ENCODE measurements around the gene CCDC106.

CCDC106 gene

DNA sequence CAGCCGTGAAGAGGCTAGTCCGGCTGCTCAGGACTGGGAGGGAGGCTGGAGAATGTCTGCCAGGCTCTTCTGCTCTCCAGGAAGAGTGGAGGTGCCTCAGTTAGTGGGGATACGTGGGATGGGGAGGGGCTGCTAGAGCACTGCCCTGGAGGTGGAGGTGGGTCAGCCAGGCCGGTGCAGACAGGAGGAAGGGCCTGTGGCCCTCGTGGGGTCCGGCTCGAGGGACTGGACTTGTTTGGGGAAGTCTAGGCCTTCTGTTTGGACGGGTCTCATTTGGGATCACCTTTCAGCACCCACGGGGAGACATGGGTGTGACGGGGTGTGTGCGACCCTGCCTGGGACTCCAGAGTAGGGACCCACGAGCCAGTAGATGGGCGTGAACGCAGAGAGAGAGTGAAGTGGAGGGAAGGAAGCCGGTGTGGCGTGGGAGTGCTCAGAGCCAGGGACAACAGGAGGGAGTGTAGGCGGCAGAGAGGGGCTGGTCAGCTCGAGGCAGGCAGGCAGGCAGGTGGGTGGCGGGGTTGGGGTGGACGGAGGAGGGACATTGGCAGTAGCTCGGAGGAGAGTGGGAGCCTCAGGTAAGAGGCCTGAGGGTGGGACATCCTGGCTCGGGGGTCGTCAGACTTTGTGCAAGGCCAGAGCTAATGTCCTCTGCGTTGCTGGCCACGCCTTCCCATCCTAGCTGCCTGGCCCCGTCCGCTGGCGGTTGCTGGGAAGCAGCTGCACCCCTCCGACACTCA is 38.5 kb downstream of the CCDC106 start:
- no peak for DNase-seq

DNA sequence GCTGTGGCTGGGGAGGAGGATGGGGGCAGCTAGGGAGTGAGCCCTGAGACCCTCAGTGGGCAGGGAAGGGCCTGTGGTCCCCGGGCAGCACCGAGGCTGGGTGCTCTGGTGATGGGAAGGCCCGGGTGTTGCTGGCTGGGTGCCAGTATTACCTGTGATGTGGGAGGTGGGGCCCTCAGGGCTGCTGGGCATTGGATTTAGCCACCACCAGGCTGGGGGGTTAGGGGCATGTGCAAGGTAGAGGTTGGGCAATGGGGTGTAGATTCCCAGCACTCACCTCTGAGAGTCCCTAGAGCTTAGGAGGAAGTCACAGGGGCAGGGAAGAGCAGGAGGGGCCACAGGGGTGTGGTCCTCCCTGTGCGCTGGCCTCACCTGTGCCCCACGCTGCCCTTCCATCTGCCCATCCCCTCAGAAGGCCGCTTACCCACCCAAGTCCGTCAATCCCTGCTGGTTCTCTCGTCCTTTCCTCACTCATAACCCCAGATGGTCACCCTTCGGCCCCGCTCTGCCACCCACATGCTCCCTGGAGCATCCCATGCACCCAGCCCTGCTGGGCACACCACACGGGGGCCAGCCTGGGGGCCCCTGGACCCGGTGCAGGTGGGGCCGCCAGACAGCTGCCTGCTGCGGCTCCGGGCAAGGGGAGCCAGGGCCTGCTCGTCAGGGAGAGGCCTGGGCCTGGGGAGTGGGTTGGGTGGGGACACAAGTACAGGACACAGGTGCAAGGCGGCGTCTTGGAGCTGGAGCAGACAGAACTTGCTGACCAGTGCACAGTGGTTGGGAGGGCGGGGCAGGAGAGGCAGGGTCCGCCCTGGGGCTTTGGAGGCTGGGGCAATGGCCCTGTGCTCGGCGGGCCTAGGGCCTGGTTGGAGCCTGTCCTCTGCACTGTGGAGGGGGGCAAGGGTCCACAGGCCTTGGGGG is 39.5 kb downstream of the CCDC106 start:
- DNase-seq, result no peak

DNA sequence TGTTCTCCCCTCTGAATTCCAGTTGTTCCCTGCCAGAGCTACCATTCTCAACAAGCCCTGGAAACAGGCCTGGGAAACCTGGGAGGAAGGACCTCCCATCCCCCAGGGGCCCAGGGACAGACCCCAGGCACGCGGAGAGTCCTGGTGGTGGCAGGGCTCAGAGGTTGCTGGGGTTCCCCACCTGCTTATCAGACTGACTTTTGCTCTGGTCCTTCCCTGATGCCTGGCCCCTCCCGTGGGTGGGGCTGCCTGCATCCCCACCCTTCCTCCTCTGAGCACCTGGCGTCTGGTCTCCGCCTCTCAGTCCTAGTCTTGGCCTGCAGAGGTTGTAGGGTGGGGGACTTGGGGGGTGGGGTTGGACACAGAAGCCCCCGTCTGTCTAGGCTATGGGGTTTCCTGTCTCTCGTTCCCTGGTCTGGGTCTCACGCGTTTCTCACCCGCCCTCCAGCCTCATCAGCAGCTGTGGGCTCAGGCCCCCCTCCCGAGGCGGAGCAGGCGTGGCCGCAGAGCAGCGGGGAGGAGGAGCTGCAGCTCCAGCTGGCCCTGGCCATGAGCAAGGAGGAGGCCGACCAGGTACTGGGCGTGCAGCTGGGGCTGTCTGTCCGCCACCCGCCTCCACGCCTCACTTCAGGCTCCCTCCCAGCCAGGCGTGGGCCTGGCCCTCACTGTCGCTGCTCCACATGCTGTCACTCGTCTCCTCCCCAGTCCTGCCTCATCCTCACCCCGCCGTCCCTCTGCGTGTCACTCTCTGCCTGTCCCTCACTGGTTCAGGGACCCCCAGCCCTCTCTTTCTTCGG is 40.6 kb downstream of the CCDC106 start:
- DNase-seq, result no peak

DNA sequence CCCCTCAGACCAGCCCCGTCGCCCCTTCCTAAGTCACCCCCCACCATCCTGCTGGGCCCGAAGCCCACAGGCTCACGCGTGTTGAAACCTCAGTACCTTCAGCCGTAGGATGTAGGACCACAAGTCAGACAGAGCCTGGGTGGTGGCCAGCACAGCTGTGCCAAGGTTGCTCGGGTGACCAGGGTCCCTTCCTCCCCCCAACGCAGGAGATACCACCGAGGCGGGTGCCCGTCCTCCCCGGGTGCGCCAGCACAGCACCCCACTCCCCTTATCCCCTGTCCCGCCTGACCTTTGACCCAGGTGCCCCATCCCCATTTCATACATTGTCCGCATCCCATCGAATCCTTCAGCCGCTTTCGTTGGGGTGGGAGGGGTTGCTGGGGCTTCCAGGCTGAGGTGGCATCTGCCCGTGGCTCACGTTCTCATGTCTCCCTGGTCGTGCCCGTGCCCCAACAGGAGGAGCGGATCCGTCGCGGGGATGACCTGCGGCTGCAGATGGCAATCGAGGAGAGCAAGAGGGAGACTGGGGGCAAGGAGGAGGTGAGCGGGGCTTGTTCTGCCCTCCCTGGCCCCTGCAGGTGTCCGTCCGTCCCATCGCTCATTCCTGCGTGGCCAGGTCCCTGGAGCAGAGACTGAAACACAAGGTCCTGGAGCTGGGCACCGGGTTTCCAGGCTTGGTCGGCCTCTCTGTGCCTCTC is 41.5 kb downstream of the CCDC106 start:
- no peak for DNase-seq

DNA sequence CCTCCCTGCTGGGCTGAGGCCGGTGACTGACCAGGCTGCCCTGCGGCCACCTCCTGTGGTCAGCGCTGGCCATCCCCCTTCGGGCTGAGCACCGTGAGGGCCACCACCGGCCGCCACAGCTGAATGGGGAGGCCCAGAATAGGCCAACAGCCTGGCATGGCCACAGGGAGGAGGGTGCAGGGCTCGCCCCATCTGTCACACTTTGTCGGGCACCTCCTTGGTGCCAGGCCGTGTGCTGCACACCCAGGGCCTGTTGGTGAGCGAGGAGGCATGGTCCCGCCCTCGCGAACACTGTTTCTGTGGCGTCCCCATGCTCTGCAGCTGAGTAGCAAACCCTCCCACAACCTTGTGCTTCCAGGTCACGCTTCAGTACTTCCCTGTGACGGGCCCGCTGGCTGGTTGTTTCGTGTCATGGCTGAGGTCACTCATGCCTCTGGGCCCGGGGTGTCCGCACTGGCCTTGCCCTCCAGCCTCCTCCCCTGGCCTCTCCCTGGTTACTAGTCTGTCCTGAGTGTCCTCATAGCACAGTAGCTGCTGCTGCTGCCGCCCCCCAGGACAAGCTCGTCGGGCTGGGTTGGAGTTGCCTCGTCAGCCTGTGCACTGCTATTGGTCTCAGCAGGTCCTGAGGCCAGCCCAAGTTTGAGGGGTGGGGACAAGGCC is 42.2 kb downstream of the CCDC106 start:
- DNase-seq, result no peak

DNA sequence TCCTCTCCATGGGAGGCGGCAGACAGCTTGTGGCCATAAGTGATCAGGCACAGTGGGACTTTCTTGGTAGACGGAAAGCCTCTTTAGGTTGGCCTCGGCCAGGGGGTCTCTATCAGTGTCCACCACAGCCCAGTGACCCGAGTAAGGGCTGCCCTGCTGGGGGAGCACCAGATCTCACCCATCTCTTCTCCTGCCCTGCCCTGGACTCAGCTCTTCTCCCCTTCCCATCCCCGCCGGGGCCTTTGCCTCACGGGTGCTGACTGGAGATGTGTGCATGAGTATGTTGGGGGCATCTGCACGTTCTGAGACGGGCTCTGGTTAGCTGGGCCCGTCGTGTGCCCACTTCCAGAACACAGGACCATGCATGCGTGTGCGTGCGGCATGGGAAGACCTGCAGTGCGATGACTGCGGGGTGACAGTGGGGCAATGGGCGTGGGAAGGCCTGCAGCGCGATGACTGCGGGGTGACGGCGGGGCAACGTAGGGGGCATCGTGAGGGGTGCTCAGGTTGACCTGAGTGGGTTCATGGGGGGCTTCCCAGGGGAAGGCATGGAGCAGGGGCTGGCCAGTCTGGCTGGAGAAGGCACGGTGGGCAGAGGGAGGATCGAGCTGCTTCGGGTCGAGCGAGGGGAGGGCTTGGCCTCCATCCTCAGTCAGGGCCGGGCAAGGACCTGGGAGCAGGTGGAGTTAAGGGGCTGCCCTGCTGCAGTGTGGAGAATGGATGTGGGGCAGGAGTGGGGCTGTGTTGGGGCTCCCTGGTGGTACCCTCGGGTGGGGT is 42.9 kb downstream of the CCDC106 start:
- no peak for DNase-seq

DNA sequence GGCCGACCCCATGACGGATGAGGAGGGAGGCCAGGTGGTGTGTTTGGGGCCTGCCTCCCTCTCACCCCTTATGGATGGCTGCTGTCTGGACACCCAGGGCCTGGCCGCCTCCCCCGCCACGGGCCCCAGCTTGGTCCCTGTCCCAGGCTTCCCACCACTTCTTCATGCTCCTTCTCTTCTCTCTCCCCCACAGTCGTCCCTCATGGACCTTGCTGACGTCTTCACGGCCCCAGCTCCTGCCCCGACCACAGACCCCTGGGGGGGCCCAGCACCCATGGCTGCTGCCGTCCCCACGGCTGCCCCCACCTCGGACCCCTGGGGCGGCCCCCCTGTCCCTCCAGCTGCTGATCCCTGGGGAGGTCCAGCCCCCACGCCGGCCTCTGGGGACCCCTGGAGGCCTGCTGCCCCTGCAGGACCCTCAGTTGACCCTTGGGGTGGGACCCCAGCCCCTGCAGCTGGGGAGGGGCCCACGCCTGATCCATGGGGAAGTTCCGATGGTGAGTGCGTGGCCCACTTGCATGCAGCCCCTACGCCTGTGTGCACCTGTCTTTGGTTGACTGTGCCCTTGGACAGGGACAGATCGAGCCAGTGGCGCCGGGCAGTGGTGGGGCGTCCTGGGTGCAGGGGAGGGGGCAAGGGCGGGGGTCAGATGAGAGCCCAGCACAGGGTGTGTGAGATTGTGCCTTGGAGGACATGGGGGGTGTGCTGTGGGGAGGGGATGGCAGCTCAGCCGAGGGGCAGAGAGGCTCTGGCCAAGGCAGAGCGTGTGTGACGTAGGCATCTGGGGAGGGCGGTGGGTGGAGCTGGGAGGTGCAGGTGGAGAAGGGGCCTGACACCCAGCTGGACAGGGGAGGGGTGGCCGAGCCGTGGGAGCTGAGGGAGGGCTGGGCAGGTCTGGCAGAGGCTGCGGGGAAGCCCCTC is 43.8 kb downstream of the CCDC106 start:
- no peak for DNase-seq

DNA sequence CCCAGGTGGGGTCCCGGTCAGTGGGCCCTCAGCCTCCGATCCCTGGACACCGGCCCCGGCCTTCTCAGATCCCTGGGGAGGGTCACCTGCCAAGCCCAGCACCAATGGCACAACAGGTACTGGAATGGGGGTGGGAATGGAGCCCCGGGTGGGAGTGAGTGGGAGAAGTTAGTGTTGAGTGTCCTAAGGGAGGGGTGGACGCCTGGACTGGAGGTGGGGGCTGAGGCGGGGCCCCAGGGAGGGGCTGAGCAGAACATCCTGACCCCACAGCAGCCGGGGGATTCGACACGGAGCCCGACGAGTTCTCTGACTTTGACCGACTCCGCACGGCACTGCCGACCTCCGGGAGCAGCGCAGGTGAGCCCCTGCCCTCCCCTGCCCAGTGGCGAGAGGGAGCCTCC is 44.7 kb downstream of the CCDC106 start:
- no peak for DNase-seq

DNA sequence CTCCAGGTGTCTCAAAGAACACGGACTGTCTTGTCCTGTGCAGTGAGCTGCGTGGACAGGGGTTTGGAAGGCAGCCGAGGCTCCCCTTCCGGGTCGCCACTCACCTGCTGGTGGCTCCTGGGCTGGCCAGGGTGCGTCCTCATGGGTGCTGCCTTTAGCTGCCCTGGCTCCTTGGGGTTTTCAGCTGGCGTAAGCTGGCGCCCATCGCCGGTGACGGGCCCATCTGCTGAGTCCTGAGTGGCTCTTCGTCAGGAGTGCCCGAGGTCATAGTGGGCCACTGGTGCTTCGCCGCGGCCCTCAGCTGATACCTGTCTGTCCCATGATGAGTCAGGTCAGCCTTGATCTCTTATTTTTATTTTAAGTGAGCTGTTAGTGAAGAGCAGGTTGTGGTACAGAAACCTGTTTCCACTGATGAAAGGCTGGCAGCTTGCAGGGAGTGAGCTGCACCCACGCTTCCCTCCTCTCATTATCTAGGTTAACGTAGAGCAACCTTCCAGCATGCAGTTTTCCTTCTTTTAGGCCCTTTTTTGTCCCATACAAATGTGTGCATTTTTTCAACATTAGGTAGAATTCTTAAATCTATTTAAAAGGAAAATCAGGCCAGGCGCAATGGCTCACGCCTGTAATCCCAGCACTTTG is 45.4 kb downstream of the CCDC106 start:
- no peak for DNase-seq

DNA sequence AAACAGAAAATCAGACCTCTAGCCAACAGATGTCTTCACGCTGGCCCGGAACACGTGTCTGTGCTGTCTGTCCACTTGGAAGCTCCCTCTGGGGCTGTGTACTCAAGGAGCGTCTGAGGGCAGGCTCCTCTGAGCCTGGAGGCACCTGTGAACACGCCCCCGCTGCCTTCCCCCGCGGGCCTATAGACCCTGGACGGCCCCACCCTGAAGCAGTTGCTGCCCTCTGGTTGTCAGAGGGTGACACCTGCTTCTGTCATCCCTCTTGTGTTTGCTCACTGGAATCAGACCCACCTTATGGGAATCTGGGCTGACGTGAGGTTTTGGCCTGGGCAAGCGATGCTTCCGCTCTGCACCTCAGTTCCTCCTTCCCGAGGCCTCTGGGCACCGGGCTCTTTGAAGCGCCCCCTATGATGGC is 46.2 kb downstream of the CCDC106 start:
- no peak for DNase-seq

DNA sequence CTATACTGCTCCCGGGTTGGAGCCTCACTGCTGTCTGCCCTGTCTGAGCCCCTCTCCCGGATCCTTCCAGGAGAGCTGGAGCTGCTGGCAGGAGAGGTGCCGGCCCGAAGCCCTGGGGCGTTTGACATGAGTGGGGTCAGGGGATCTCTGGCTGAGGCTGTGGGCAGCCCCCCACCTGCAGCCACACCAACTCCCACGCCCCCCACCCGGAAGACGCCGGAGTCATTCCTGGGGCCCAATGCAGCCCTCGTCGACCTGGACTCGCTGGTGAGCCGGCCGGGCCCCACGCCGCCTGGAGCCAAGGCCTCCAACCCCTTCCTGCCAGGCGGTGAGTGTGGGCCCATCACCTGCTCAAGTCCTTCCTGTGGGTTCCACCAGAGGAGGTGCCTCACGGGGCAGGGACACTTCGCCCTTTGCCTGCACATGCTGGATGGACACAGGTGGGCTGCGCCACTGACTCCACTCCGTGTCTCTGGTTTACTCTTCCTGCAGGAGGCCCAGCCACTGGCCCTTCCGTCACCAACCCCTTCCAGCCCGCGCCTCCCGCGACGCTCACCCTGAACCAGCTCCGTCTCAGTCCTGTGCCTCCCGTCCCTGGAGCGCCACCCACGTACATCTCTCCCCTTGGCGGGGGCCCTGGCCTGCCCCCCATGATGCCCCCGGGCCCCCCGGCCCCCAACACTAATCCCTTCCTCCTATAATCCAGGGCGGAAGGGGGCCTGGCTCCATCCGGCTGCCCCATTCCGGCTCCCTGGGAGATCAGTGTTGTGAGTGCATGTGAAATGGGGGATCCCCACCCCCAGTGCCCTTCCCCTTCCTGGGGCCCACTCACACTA is 46.9 kb downstream of the CCDC106 start:
- no peak for DNase-seq

DNA sequence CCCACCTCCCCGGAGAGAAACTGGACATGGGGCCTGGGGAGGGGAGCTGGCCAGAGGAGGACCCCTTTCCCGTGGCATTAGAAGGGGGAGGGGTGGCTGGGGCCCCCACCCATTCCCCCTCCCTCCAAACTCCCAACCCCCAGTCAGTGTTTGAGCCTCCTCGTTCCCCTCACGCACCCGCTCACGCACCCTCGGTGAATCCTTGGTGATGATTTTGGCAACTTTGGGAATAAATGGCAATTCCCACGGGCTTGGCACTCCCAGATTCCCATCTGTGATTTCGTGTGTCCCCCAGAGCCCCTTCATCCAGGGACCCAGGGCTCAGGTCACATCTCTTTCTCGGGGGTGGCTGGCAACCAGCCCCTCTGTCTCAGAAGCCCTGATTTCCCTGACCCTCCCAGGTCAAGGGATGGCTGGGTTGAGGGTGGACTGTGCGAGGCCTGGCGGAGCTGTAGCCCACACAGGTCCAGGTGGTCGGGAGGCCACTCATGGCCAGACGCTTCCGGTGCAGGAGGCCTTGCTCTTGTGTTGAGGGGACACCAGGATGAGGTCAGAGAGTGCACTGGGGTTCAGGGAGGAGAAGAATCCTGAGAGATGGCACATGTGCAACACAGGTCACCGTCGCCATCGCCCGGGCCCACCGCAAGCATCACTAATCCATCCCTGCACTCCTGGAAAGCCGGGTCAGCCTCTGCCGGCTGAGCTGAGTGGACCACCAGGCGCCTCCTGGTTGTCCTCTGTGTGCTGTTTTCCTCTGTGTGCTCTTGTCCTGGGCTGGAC is 47.7 kb downstream of the CCDC106 start:
- DNase-seq, result no peak

DNA sequence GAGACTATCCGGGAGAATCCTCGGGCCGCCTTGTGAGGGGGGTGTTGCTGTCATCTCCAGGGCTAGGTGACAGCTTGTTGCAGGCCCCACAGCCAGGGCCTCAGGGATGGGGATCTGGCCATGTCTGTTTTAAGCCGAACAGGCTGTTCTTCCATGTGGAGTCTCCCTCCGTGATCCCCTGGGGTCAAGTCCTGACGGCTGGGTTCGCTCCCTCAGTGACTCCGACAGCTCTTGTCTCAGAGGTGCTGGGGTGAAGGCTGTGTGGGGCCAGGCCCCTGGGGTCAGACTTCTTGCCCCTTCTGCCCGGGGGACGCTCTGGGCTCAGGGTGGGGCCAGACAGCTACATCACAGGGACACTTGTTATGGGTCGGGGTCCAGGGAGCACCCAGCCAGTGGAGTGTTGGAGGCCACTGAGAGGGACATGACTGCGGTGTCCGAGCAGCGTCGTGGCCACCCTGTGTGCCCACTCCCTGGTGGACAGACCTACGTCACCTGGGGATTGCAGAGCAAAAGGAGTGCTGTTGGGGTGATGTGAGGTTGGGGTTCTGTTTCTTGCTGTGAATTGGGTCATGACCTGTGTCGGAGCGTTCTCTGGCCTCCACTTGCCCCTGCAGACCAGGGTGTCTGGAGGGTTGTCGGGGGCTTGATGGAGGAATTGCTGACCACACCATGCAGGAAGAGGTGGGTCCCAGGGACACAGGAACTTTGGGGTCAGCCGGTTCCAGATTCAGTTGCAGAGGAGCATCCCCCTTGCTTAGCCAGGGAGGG is 48.5 kb downstream of the CCDC106 start:
- DNase-seq, result no peak

DNA sequence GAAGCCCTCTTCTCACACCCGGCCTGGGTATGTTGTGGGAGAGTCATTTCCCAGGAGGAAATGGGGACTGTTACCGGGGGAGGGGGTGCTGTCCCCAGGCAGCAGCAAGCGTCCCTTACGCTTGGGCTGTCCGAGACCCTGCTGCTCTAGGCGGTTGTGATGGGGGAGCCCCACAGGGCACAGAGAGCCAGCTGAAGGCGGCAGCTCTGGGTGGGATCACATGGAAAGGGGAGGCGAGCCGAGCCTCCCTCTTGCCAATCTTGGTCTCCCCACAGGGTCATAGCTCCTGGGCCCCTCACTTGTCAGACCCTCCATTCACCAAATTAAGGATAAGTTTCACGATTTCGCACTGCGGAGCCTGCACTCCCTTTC is 49.0 kb downstream of the CCDC106 start:
- DNase-seq, result no peak

DNA sequence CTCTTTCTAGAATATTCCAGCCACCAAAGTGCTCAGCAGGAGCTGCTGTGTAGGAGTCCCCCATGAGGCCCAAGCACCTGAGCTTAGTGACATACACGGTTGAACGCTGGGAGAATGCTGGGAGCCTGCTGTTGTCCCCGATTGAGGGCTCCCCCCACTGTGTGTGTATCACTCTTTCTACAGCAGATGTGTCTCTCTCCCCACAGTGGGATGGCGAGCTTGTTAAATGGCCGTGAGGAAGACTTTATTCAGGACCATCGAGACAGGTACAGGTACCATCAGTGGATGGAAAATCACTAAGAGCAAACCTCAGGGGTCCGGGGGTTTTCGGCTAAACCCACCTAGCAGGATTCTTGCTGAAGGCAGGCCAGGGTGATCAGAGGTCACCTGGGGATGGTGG is 49.7 kb downstream of the CCDC106 start:
- no peak for DNase-seq

DNA sequence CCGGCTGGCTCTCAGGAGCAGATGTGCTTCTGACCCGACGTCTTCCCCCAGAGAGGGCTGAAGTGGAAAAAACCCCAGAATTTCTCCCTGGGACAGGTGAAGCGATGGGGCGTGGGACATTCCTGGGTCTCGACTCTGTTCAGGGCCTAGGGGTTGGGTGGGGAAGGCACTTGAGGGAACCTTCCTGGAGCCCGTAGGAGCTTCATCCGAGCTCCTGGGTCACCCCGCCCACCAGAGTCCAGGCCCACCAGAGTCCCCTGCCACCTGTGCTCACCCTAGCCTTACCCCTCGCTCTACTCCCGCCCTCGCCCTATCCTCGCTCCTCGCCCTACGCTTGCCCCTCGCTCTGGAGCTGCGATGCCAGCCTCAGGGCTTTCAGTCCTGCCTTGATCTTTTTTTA is 50.2 kb downstream of the CCDC106 start:
- no peak for DNase-seq

DNA sequence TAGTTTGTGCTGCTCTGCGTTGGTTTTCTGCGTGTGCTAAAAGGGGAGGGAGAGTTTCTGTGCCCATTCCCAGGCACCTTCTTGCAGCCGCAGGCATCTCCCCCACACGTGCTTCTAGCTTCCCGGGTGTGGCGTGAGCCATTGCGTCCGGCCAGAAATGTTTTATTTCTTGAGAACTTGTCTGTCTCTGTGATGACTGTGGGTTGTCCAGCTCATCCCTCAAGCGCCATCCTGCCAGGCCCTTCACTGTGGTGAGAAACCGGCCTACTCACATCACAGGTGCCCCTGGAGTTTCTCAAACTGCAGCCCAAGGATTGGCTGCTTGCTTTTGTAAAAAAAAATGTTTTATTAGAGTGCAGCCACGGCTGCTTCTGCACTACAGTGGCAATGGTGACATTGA is 51.2 kb downstream of the CCDC106 start:
- DNase-seq, result no peak
